OCI-LY7 (cell line): ENCODE measurements around the gene ERC1. TPM values are rescaled to one million over a fixed set of nuclear protein-coding genes. Genes with fewer than 3 reads are reported as not detected.

Source experiments
- BruUV-seq: library from RNA; stranded (reverse); fragments of 400-500 nt; replicated peaks from 2 replicates; lab custom pipeline; 2021; lab: Mats Ljungman, UMichigan
- CTCF ChIA-PET: fragments of 300-600 bp; sonication (Branson Sonifier 250); formaldehyde crosslinking; loops from one replicate; lab custom pipeline; 2022; ENCODE audit warnings: antibody characterized with exemption; ENCODE audit not compliant: unreplicated experiment; lab: Charles Lee
- POLR2A ChIA-PET: fragments of 300-600 bp; sonication (Branson Sonifier 250); formaldehyde crosslinking; loops from one replicate; lab custom pipeline; 2022; ENCODE audit warnings: antibody characterized with exemption; lab: Charles Lee
- DNase-seq: peaks from one replicate; pipeline ENCODE4 v3.0.0-alpha.2; 2015; ENCODE audit warnings: low spot score
- H2AFZ ChIP-seq: fragments of 200-600 bp; sonication (generic), shearing (Covaris generic); 2 replicates; pipeline ENCODE4 v1.6.1; 2014; ENCODE audit warnings: mild to moderate bottlenecking, antibody characterized with exemption, low read length, moderate library complexity
- H3K27ac ChIP-seq: fragments of 200-600 bp; sonication (generic); 2 replicates; pipeline ENCODE4 v1.5.1; 2014; ENCODE audit warnings: mixed run types, low read depth, mild to moderate bottlenecking, moderate library complexity, low read length, inconsistent platforms; ENCODE audit not compliant: poor library complexity, severe bottlenecking
- H3K36me3 ChIP-seq: fragments of 200-600 bp; sonication (generic); 2 replicates; pipeline ENCODE4 v1.6.1; 2014; ENCODE audit warnings: mild to moderate bottlenecking, antibody characterized with exemption, low read length, moderate library complexity, mixed read lengths; ENCODE audit not compliant: insufficient read depth
- H3K4me1 ChIP-seq: fragments of 200-600 bp; sonication (generic); 2 replicates; pipeline ENCODE4 v1.5.1; 2014; ENCODE audit warnings: mild to moderate bottlenecking, low read length; ENCODE audit not compliant: insufficient read depth, poor library complexity, severe bottlenecking
- H3K4me2 ChIP-seq: fragments of 200-600 bp; sonication (generic); 2 replicates; pipeline ENCODE4 v1.6.1; 2014; ENCODE audit warnings: mild to moderate bottlenecking, low read length
- H3K4me3 ChIP-seq: fragments of 200-600 bp; sonication (generic); 2 replicates; pipeline ENCODE4 v1.5.1; 2014; ENCODE audit warnings: mild to moderate bottlenecking, low read depth, low read length; ENCODE audit not compliant: poor library complexity, severe bottlenecking
- H3K79me2 ChIP-seq: fragments of 200-600 bp; sonication (generic); 2 replicates; pipeline ENCODE4 v1.6.1; 2016; ENCODE audit warnings: low read depth, mild to moderate bottlenecking, low read length, moderate library complexity, mixed read lengths; ENCODE audit not compliant: insufficient read depth
- H3K9me2 ChIP-seq: fragments of 200-600 bp; sonication (generic); 2 replicates; pipeline ENCODE4 v1.6.1; 2016; ENCODE audit warnings: mild to moderate bottlenecking, low read length, mixed read lengths; ENCODE audit not compliant: insufficient read depth
- H3K9me3 ChIP-seq: fragments of 200-600 bp; sonication (generic); 2 replicates; pipeline ENCODE4 v1.6.1; 2014; ENCODE audit warnings: mild to moderate bottlenecking, mixed run types, low read length, mixed read lengths
- H4K20me1 ChIP-seq: fragments of 200-600 bp; sonication (generic); 2 replicates; pipeline ENCODE4 v1.6.1; 2014; ENCODE audit warnings: mild to moderate bottlenecking, antibody characterized with exemption, low read length, moderate library complexity, mixed read lengths; ENCODE audit not compliant: insufficient read depth
- EZH2phosphoT487 ChIP-seq: fragments of 200-600 bp; sonication (generic); IDR thresholded peaks from 2 replicates; pipeline ENCODE4 v1.6.1; 2018; ENCODE audit warnings: low read depth, borderline replicate concordance, mild to moderate bottlenecking, mixed run types, antibody characterized with exemption, low read length, moderate library complexity, mixed read lengths
- intact Hi-C: fragments of 100-400 bp; cut with micrococcal nuclease; formaldehyde crosslinking; loops from one replicate; pipeline ENCODE4 v1.10.0; 2022; ENCODE audit not compliant: unreplicated experiment
- total RNA-seq, 2 experiments: library from RNA; depleted of rRNA in 1 of 2; stranded (reverse); fragments of >200 nt in 1 of 2; shearing (Covaris generic) in 1 of 2; gene quantifications; 2 replicates each; pipeline ENCODE4 v1.2.3, GENCODE V29; 2014 to 2022
- TF ChIP-seq, protein P1 (sequence below): fragments of 200-600 bp; sonication (generic); conservative IDR thresholded peaks from 2 replicates; pipeline ENCODE4 v1.5.1; 2014; ENCODE audit warnings: mild to moderate bottlenecking, antibody characterized with exemption, low read length, moderate library complexity, mixed read lengths

Gene ERC1
- total RNA-seq, 2 experiments from 2014 or later, result 26.9 to 86.9 TPM

DNA sequence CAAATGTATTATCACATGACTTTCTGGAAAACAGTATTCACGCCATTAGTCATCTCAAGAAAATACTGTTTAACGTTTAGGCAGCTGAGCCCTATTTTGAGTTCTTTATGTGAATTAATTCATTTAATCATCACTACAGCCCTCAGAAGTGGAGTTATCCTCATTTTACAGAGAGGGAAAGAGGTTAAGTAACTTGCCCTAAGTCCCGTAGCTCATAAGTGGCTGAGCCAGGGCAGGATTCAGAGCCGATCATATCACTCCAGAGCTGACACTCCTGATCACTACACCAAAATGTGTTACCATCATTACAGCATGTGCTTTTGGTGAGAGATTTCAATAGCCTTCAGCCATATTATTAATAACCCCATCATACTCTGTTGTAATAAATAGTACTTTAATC is 392.7 kb downstream of the ERC1 start:
- TF ChIP-seq, protein P1, sequence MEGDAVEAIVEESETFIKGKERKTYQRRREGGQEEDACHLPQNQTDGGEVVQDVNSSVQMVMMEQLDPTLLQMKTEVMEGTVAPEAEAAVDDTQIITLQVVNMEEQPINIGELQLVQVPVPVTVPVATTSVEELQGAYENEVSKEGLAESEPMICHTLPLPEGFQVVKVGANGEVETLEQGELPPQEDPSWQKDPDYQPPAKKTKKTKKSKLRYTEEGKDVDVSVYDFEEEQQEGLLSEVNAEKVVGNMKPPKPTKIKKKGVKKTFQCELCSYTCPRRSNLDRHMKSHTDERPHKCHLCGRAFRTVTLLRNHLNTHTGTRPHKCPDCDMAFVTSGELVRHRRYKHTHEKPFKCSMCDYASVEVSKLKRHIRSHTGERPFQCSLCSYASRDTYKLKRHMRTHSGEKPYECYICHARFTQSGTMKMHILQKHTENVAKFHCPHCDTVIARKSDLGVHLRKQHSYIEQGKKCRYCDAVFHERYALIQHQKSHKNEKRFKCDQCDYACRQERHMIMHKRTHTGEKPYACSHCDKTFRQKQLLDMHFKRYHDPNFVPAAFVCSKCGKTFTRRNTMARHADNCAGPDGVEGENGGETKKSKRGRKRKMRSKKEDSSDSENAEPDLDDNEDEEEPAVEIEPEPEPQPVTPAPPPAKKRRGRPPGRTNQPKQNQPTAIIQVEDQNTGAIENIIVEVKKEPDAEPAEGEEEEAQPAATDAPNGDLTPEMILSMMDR, result no peak
- TF ChIP-seq EZH2phosphoT487, result no peak
- intact Hi-C loops, result no loop called here
- no peak overlapping the region for H3K4me2 ChIP-seq
- no peak overlapping the region for H3K4me3 ChIP-seq
- H3K9me2 ChIP-seq, result no peaks in the 10 kb centered on the region
- no peaks in the 10 kb centered on the region for H3K9me3 ChIP-seq
- no peaks in the 10 kb centered on the region for H4K20me1 ChIP-seq
- ChIA-PET CTCF (no interaction called here), POLR2A (interaction anchor here (1.2 to 2.2 kb wide), 2 partner anchors 10 to 11 kb away, joined by 4 to 9 read pairs; no protein-coding TSS in a partner anchor)
- no peaks in the 10 kb centered on the region for H3K79me2 ChIP-seq
- no peak overlapping the region for H2AFZ ChIP-seq
- H3K36me3 ChIP-seq, result peaks cover 5% of the 10 kb centered on the region; the same call in 1 of the 2 replicates
- no peaks in the 10 kb centered on the region for H3K4me1 ChIP-seq
- H3K27ac ChIP-seq, result no peak overlapping the region
- BruUV-seq, result no TSS peak
- no peak for DNase-seq

DNA sequence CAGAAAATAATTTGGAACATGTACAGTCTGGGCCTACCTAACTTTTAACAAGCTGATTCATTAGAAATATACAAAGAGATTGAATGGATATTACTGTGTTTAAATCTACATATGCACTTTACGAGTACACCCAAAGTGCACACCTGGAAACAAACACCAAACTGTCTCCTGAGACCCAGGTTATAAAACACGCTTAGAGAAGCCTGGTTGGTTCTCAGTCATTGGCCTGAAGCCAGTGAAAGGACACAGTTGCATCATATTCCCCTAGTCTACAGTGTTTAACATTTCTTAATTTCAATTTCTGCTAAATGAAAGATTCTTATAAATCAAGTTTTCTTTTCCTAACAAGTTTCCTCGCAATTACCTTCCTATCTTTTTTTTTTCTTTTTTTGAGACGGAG is 393.9 kb downstream of the ERC1 start:
- POLR2A ChIA-PET, result interaction anchor here (0.6 to 2.2 kb wide), 3 partner anchors 12 to 618 kb away, joined by 3 to 9 read pairs (median 4); no protein-coding TSS in a partner anchor
- Histone ChIP-seq H4K20me1 (no peaks in the 10 kb centered on the region), H3K79me2 (no peaks in the 10 kb centered on the region), H3K4me3 (no peak overlapping the region), H3K4me2 (no peak overlapping the region), H3K27ac (no peak overlapping the region), H3K36me3 (peaks cover 5% of the 10 kb centered on the region; the same call in 1 of the 2 replicates), H3K9me3 (no peaks in the 10 kb centered on the region), H2AFZ (no peak overlapping the region), H3K9me2 (no peaks in the 10 kb centered on the region), H3K4me1 (no peaks in the 10 kb centered on the region)
- TF ChIP-seq, protein P1, result no peak
- TF ChIP-seq EZH2phosphoT487, result no peak
- BruUV-seq, result no TSS peak
- DNase-seq, result no peak
- CTCF ChIA-PET, result no interaction called here
- intact Hi-C loops, result no loop called here

DNA sequence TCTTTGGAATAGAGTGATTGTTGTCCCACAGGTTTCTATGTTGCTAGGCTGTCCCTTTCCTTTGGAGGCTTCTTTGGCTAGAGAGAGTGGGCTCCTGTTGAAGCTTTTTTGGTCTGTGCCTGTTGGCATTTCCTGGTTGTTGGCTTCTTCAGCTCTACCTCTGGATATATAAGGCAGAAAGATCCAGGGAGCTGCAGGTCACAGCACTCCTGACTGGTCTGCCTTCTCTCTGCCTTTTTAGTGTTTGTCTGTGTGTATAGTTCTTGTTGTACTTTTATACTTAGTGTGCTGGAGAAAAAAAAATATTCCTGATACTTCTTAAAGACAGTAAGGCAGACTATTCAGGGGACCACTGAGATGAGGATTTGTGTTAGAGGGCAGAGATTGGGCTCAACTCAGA is 400.7 kb downstream of the ERC1 start:
- H3K9me2 ChIP-seq, result no peaks in the 10 kb centered on the region
- H3K4me3 ChIP-seq, result no peak overlapping the region
- TF ChIP-seq, protein P1, result no peak
- intact Hi-C loops, result no loop called here
- H4K20me1 ChIP-seq, result no peaks in the 10 kb centered on the region
- no peak overlapping the region for H3K4me2 ChIP-seq
- no peaks in the 10 kb centered on the region for H3K79me2 ChIP-seq
- BruUV-seq, result no TSS peak
- CTCF ChIA-PET, result no interaction called here
- no peak for DNase-seq
- no peaks in the 10 kb centered on the region for H3K9me3 ChIP-seq
- H3K27ac ChIP-seq, result no peak overlapping the region
- no peak overlapping the region for H2AFZ ChIP-seq
- peaks cover 5% of the 10 kb centered on the region for H3K36me3 ChIP-seq
- POLR2A ChIA-PET, result interaction anchor here (1.2 kb wide), 1 partner anchor 11 kb away, joined by 3 read pairs; no protein-coding TSS in a partner anchor
- H3K4me1 ChIP-seq, result no peaks in the 10 kb centered on the region
